Globus pallidus (tissue), 1 donor: ENCODE data around the gene MCOLN1.
A peak's percentile ranks its signal among the peaks of the same experiment; 100 is the strongest.

Experiments
- DNase-seq: peaks from one replicate; pipeline ENCODE4 v3.0.0-alpha.2; 2015; ENCODE audit warnings: low spot score

Gene MCOLN1

DNA sequence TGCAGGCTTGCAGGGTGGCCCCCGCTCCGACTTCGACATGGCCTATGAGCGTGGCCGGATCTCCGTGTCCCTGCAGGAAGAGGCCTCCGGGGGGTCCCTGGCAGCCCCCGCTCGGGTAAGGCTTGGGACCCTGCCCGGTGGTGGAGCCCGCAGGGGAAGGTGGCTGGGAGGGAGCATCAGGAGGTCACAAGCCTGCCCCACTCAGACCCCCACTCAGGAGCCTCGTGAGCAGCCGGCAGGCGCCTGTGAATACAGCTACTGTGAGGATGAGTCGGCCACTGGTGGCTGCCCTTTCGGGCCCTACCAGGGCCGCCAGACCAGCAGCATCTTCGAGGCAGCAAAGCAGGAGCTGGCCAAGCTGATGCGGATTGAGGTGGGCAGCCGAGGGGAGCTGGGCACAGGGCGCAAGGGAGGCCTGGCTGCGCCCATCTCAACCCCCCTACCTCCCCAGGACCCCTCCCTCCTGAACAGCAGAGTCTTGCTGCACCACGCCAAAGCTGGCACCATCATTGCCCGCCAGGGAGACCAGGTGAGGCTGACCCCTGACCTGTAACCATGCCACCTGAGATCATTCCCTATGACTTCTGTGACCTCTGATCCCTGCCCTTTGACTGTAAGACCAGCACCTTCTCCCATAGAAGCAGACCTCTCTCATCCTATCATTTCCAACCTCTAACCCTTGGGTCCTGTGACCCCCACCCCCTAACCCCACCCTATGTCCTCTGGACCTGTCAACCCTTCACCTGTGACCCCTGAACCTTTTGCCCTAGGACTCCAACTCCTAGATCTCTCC is 20.3 kb downstream of the MCOLN1 start:
- no peak for DNase-seq

DNA sequence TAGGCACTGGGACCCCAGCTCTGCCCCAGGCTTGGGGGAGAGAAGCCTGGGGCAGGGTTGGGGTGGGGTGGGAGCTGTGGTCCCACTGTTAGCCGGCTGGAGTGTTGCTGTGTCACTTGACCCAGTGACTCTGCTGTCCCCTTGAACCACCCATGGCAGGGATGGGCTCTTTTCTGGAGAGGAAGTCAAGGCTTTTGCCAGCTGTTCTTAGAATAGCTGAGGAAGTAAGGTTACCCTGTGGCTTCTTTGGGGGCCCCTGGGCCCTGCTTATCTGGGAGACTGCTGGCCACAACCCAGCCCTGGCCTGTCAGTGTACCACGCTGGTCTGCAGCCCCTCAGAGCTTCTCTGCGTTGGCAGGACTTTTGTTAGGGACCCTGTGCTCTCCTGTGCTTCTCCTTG is 22.2 kb downstream of the MCOLN1 start:
- DNase-seq: peak; percentile 42

DNA sequence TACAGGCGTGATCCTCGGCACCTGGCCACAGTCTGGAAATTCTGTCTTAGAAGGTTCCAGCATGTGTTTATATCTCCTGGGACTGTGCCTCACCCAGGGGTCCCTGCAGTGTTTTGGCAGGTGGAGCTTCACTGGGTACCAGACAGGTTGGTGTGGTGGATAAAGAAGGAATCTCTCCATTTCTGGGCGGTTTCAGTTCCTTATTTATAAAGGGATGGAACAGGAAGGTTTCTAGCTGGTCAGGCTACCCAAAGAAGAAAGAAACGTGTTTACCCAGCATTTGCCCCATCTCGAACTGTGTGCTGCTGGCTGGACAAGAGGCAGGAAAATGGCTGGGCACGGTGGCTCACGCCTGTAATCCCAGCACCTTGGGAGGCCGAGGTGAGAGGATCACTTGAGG is 22.9 kb downstream of the MCOLN1 start:
- DNase-seq: no peak

DNA sequence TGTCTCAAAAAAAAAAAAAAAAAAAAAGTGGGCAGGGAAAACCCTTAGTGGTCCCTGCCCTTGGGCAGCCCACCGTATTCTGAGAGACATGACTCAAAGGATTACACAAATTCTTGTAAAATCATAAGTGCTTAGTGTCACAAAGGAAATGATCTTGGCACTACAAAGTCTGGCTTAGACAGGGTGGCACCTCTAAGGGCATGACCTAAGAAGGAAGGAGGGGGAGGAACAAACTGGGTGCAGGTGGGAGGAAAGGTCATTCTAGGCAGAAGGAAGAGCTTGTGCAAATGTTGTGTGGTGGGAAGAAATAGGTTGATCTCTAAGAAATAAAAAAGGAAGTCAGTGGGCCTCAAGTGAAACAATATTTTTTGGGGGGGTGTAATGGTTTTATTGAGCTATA is 23.5 kb downstream of the MCOLN1 start:
- DNase-seq: no peak

DNA sequence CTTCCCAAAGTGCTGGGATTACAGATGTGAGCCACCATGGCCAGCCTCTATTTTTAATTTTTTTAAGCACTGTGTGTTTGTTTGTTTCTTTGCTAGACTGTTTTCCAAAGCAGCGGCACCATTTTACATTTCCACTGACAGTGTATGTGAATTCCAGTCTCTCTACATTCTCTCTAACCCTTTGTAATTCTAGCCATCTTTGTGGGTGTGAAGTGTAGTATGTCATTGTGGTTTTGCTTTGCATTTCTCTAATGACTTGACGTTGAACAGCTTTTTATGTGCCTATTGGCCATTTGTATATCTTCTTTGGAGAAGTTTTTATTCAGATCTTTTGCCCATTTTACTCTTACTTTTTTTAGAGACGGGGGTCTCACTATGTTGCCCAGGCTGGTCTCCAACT is 24.7 kb downstream of the MCOLN1 start:
- no peak for DNase-seq

DNA sequence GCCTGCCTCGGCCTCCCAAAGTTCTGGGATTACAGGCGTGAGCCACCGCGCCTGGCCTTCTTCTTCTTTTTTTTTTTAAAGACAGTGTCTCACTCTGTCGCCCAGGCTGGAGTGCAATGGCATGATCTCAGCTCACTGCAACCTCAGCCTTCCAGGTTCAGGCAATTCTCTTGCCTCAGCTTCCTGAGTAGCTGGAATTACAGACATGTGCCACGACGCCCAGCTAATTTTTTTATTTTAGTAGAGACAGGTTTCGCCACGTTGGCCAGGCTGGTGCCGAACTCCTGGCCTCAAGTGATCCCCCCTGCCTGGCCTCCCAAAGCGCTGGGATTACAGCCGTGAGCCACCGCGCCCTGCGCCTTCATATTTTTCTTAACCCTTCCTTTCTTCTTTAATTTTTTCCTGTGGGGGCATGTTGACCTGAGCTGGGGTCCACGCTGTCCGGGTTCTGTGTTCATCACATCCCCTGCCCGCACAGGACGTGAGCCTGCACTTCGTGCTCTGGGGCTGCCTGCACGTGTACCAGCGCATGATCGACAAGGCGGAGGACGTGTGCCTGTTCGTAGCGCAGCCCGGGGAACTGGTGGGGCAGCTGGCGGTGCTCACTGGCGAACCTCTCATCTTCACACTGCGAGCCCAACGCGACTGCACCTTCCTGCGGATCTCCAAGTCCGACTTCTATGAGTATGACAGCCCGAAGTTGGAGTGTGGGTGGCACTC is 27.2 kb downstream of the MCOLN1 start:
- no peak for DNase-seq

DNA sequence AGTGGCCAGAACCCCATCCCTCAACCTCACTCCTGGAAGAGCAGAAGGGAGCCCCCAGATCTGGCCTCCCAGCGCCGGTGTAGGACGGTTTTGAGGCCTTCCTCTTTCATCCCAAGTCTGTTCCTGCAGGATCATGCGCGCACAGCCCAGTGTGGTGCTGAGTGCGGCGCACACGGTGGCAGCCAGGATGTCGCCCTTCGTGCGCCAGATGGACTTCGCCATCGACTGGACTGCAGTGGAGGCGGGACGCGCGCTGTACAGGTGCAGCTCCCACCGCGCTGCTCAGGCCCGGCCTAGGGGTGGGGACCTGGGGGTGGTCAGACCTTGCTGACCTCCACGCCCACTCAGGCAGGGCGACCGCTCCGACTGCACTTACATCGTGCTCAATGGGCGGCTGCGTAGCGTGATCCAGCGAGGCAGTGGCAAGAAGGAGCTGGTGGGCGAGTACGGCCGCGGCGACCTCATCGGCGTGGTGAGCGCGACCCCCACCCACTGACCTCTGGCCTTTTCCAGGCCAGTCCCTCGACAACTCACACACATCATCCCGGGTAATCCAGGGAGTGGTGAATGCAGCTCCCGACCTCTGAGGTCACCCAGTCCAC is 27.8 kb downstream of the MCOLN1 start:
- no peak for DNase-seq

DNA sequence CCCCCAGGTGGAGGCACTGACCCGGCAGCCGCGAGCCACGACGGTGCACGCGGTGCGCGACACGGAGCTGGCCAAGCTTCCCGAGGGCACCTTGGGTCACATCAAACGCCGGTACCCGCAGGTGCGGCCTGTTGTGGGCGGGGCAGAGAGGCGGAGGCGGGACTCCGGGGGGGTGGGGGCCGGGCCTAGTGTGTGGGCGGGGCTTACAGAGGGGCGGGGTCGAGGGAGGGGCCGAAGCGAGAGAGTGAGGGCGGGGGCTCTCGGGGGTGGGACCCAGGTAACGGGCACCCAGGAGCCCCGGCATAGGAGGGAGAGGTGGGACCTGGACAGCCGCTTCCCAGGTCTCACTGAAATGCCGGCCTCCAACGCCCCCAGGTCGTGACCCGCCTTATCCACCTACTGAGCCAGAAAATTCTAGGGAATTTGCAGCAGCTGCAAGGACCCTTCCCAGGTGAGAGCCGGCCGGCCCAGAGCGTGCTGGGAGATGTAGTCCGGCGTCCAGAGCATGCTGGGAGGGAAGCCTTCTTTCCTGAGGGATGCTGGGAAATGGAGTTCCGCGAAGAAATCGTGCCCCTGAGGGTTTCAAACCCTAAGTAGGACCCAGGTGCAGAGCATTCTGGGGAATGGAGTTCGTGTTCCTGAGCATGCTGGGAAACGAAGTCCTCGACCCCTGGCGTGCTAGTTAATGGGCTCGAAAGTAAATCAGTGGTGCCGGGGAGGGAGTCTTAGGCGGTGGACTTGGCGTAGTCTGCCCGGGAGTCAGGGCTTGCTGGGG is 28.8 kb downstream of the MCOLN1 start:
- peak; percentile 70 for DNase-seq

DNA sequence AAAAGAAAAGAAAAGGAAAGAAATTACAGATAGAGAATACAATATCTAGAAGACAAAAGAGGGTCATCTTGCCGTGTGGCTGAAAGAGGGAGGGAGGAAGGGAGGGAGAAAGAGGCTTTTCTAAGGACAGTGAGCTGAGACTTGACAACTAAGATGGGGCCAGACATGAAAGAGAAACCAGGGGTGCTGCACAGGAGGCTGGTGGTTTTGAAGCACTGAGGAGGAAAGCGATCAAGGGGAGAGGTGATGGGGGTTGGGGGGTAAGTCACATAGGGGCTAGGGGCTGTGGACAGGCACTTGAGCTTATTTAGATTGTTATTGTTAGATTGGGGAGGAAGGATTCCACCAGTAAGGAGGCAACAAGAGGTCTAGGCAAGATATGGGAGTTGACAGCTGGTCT is 30.4 kb downstream of the MCOLN1 start:
- DNase-seq: no peak

DNA sequence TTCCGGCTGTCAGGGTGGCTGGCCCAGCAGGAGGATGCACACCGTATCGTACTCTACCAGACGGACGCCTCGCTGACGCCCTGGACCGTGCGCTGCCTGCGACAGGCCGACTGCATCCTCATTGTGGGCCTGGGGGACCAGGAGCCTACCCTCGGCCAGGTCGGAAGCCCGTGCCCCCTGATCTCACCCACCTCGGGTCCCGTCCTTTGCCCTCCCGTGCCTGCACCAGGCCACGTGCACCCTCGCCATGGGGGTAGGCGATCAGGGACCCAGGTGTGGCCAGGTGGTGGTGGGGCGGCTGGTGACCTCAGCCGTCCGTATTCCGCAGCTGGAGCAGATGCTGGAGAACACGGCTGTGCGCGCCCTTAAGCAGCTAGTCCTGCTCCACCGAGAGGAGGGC is 32.1 kb downstream of the MCOLN1 start:
- DNase-seq: no peak

DNA sequence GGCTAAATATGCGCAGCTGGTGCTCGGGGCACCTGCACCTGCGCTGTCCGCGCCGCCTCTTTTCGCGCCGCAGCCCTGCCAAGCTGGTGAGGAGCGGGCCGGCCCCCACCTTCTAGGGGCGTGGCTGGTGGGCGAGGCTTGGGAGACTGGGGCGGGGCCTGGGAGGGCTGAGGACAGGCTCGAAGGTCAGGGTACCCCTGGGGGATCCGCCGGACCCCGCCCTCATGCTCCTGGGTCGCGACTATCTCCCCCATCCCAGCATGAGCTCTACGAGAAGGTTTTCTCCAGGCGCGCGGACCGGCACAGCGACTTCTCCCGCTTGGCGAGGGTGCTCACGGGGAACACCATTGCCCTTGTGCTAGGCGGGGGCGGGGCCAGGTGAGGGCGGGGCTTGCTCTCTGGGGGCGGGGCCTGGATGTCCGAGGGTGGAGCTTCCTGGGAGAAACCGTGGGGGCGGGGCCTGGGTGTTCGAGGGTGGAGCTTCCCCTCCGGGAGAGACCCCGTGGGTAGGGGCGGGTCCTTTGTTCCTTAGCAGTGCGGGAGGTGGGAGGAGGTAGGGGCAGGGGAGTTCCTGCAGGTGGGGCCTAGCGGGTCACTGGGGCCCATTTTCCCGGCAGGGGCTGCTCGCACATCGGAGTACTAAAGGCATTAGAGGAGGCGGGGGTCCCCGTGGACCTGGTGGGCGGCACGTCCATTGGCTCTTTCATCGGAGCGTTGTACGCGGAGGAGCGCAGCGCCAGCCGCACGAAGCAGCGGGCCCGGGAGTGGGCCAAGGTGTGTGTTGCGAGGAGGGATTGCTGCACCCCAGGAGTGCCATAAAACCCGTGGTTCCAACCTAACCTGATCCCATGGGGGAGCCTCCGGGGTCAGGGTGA is 32.8 kb downstream of the MCOLN1 start:
- DNase-seq: no peak

DNA sequence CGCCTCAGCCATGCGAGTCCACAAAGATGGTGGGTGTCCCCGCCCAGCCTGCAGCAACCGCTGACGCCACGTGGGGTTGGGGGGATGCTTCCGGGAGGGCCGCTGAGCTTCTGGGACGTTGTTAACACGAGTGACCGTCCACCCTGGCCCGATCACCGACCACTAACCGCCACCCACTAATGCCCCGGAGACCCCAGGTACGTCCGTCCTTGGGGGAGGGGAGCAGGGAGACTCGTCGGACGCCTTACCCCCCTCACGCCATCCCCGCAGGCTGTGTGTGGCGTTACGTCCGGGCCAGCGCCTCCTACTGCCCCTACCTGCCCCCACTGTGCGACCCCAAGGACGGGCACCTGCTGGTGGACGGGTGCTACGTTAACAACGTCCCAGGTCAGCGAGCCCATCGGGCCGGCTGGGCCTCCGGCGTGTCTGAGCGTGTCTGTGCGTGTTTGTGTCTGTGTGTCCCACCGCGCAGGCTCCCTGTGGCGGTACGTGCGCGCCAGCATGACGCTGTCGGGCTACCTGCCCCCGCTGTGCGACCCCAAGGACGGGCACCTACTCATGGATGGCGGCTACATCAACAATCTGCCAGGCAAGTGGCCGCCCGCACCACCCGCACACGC is 34.4 kb downstream of the MCOLN1 start:
- DNase-seq: no peak

DNA sequence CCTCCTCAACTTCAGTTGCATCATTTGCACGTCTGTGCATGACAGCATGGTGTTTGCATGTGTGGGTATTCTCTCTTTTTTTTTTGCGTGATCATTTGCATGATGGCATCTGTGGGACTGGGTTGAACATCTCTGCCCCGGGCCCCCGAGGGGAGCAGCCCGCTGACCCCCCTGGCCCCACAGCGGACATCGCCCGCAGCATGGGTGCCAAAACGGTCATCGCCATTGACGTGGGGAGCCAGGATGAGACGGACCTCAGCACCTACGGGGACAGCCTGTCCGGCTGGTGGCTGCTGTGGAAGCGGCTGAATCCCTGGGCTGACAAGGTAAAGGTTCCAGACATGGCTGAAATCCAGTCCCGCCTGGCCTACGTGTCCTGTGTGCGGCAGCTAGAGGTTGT is 36.2 kb downstream of the MCOLN1 start:
- no peak for DNase-seq

DNA sequence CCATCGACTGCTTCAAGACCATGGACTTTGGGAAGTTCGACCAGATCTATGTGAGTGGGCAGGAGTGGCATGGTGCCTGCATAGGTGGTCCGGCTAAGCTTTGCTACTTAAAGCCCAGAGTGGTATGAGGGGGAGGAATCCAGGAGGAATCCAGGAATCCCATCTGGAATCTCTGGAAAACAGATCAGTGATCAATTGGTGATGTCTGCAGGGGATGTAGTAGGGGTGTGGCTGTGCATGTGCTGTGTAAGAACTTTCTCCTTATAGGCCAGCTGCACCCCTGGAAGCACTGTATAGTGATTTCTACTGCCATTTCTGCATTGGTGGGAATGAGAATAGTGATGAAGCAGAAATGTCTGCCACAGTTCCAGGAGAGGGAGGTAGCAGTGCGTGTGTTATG is 36.7 kb downstream of the MCOLN1 start:
- DNase-seq: no peak

DNA sequence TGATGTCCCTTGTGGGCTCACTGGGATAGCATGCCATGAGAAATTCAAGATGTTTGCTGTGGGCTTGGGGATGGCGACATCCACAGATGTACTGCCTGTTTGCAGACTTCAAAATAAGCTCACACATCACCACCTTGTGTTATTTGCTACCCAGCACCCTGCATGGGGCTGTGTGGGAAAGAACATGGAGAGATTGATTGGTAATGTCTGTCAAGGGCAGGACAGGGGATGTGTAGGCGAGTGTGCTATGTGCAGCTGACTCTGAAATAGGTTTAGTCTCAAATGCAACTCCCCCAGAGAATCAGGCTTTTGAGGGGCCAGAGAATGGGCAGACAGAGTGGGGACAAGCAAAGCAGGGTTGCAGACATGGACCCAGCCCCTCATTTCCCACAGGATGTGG is 37.8 kb downstream of the MCOLN1 start:
- no peak for DNase-seq

DNA sequence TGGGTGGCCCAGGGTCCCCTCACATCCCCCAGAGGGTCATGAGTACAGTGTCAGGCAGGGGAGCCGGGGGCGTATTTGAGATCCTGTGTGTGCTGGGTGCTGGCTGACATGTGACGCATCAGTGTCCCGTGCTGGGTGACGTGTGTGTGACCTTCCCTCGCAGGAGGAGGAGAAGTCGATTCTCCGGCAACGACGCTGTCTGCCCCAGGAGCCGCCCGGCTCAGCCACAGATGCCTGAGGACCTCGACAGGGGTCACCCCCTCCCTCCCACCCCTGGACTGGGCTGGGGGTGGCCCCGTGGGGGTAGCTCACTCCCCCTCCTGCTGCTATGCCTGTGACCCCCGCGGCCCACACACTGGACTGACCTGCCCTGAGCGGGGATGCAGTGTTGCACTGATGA is 38.9 kb downstream of the MCOLN1 start:
- DNase-seq: no peak

DNA sequence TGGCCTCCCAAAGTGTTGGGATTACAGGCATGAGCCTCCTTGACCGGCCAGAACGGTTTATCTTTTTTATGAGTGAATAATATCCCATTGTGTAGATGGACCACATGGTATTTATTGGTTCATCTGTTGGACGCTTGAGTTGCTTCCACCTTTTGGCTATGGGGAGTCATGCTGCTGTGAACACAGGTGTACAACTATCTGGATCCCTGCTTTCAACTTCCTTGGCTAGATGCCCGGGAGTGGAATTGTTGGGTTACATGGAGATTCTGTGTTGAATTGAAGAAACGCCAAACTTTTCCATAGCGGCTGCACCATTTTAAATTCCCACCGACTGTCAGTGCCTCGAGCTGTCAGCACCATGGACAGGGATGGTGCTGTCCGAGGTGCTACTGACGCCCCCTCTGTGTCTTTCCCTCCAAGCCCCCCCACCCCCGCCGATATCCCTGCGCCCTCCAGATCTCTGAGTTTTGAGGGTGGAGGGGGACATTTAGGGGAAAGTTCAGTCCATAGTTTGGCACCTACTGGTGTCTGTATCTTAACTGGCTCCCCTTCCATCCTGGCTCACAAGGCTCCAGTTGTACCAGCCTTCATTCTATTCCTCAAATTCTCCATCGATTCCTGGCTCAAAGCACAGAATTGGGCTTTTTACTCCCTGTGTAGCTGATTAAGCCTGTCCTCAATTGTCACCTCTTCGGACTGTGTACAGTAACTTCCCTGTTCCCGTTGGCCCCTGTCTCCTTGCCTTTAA is 40.4 kb downstream of the MCOLN1 start:
- no peak for DNase-seq

DNA sequence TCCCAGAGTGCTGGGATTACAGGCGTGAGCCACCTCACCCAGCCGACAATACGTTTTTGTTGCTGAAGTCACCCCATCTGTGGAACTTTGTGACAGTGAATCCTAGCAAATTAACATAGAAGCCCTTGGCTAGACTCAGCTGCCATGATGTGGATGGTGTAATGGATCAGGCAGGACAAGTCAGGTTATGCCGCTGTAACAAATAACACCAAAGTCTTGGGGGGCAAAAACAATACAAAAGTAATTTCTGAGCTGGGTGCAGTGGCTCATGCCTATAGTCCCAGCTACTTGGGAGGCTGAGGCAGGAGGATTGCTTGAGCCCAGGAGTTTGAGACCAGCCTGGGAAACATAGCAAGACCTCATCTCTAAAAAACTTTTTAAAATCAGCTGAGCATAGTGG is 42.4 kb downstream of the MCOLN1 start:
- no peak for DNase-seq

DNA sequence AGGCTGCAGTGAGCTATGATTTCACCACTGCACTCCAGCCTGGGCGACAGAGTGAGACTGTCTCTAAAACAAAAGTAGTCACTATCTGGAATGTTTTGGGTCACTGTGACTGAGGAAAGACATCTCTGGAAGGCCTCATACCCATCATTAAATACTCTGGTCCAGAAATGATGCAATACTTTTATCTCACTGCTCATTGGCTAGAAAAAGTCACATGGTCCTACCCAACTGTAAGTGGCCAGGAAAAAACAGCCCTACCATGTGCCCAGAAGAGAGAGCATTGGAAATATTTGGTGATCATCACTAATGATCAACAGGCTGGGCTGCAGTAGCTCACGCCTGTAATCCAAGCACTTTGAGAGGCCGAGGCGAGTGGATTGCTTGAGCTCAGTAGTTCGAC is 42.9 kb downstream of the MCOLN1 start:
- DNase-seq: no peak

DNA sequence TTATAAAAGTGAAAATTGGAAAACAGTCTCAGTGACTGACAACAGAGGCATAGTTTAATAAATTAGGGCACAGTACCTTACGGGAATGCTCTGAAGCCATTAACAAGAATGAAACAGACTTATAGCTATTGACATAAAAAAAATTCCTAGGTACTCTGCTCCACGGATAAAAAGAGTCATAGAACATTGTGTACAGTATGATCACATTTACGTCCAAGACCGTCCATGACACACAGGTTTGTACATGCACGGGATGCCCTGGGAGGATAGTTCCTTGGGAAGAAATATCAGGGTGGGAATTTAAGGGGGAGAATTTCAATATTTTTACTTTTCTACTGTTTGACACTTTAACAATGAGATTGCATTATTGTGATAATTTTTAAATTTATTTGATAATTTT is 48.3 kb downstream of the MCOLN1 start:
- DNase-seq: no peak
